ENCODE measurements around the gene NUBP2.

GRCh38 chr16:1773703-1774447 lies 8.9 kb upstream of the NUBP2 start:
- no peak for TF ChIP-seq CTCF (IDR thresholded peaks at IDR 0.05)
- no peak for TF ChIP-seq POLR2A (IDR thresholded peaks at IDR 0.05)
- TF ChIP-seq EP300 (IDR thresholded peaks at IDR 0.05; ENCODE audit: low read depth): no peak

Measured in transverse colon (tissue), 3 donors.